ENCODE measurements around the gene HMCES.

HMCES gene

GRCh38 chr3:129349791-129350190 lies 71.1 kb downstream of the HMCES start:
- DNase-seq: no peak

DNA sequence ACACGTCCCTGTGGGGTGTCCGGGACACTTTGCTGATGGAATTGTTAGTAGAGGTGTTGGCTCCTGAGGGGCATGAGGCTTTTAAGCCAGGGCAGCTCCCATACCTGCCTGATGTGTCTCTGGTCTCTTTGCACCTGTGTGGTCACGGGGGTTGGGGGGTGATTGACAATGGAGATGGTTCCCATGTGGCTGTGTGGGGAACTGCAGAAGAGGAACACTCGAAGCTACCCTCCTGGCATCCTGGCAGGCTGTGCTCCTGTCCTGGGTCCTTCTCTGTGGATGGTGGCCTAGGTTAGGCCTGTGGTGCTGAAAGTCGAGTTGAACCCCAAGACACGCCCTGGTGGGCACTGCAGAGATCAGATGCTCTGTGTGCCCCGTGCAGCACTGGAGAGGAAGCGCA lies 73.4 kb downstream of the HMCES start:
- no peak for DNase-seq

DNA sequence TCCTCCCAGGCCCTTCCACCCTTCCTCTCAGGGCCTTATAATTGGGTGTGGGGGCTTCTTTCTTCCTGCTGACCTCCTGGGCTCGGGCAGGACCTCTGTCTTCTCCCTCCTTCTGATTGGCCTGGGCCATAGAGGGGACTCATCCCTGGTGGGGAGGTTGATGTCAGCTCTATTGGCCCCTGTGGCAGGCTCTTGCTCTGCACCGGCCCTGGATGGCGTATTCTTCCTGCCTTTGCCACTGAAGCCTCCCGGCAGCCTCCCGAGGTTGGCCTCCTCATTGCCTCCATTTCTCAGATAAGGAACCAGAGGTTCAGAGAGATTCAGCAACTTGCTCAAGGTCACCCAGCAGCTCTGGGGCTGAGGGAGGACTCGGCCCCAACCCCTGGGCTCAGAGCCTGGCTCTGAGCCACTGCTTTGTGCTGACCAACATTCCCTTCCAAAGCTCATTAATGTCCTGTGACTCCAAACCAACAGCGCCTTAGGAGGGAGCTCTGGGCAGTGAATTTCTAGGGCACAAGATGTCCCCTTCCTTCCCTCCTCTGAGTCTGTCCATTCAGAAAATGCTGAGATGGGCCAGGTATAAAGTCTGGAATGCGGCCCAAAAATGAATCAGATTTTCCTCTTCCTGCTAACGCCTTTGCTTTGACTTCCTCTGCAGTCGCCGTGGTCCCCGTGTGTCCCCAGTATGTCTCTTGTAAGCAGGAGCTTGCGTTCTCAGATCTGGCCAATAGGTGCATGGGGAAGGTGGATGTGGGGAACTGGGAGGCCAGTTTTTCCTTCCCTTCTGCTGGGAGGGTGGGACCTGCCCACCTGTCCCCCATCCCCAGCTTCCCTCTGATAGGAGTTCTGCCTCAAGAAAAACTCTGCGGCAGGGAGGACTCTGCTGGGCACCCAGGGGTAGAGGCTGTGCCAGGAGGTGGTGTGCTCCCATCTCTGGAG lies 74.2 kb downstream of the HMCES start:
- no peak for DNase-seq

- no peak for DNase-seq
Measured at GRCh38 chr3:129353589-129353941, 74.9 kb downstream of the HMCES start.
